Measurements from ENCODE around the gene MEIKIN.
"Not testable (repeated sequence)": the region's sequence is repeated elsewhere in the genome, so short reads cannot be mapped to it uniquely, and the experiment has no call there.

The MEIKIN gene

DNA sequence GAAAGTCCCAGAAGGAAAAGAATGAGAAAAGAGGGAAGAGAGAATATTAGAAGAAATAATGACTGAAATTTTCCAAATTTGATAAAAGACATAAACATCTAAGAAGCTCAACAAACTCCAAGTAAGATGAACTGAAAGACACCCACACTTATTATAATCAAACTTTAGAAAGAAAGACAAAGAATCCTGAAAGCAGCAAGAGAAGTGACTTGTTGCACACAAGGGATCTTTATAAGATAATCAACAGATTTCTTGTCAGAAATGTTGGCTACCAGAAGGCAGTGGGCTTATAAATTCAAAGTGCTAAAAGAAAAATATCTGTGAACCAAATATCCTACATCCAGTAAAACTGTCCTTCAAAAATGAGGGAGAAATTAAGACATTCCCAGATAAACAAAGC, 99.6 kb downstream of the MEIKIN start:
- H3K4me2 ChIP-seq, result no peak overlapping the region
- H3K4me1 ChIP-seq (ENCODE audit: low read depth, poor library complexity, severe bottlenecking), result no peaks in the 10 kb centered on the region
- H2AFZ ChIP-seq (ENCODE audit: low read depth), result no peak overlapping the region
- H3K27me3 ChIP-seq (ENCODE audit: insufficient read depth, low read depth), result no peaks in the 10 kb centered on the region
- no peaks in the 10 kb centered on the region for H3K36me3 ChIP-seq (ENCODE audit: insufficient read depth)
- no peak overlapping the region for H3K27ac ChIP-seq
- no peaks in the 10 kb centered on the region for H4K20me1 ChIP-seq (ENCODE audit: insufficient read depth)
- no peak for TF ChIP-seq CTCF (conservative IDR thresholded peaks at IDR 0.05; ENCODE audit: low read depth, low read length)
- no peaks in the 10 kb centered on the region for H3K79me2 ChIP-seq (ENCODE audit: insufficient read depth, low read depth)
- H3K4me3 ChIP-seq (IDR thresholded peaks at IDR 0.05; ENCODE audit: insufficient read depth, low read depth, low read length), result no peak overlapping the region
- H3K9ac ChIP-seq, result no peak overlapping the region

- not testable (repeated sequence) for H3K79me2 ChIP-seq (ENCODE audit: insufficient read depth, low read depth); H3K27ac ChIP-seq; H2AFZ ChIP-seq (ENCODE audit: low read depth); H3K4me2 ChIP-seq; H3K4me1 ChIP-seq (ENCODE audit: low read depth, poor library complexity, severe bottlenecking); H3K9ac ChIP-seq; H3K4me3 ChIP-seq (IDR thresholded peaks at IDR 0.05; ENCODE audit: insufficient read depth, low read depth, low read length); H3K27me3 ChIP-seq (ENCODE audit: insufficient read depth, low read depth); H3K36me3 ChIP-seq (ENCODE audit: insufficient read depth); H4K20me1 ChIP-seq (ENCODE audit: insufficient read depth)
These were observed 102.5 kb downstream of the MEIKIN start for GRCh38 chr5:131842971-131843370.

GRCh38 chr5:131832702-131833101, 112.8 kb downstream of the MEIKIN start:
- not testable (repeated sequence) for H3K4me3 ChIP-seq (IDR thresholded peaks at IDR 0.05; ENCODE audit: insufficient read depth, low read depth, low read length); H2AFZ ChIP-seq (ENCODE audit: low read depth); H3K36me3 ChIP-seq (ENCODE audit: insufficient read depth); H3K27ac ChIP-seq; H3K27me3 ChIP-seq (ENCODE audit: insufficient read depth, low read depth); H3K79me2 ChIP-seq (ENCODE audit: insufficient read depth, low read depth); H3K9ac ChIP-seq; H4K20me1 ChIP-seq (ENCODE audit: insufficient read depth); H3K4me2 ChIP-seq; H3K4me1 ChIP-seq (ENCODE audit: low read depth, poor library complexity, severe bottlenecking)

- H2AFZ ChIP-seq (ENCODE audit: low read depth), result no peak overlapping the region
- H3K27ac ChIP-seq, result no peak overlapping the region
- H3K79me2 ChIP-seq (ENCODE audit: insufficient read depth, low read depth), result no peaks in the 10 kb centered on the region
- H3K9ac ChIP-seq, result no peak overlapping the region
- no peaks in the 10 kb centered on the region for H3K4me1 ChIP-seq (ENCODE audit: low read depth, poor library complexity, severe bottlenecking)
- no peak for TF ChIP-seq CTCF (conservative IDR thresholded peaks at IDR 0.05; ENCODE audit: low read depth, low read length)
- no peak overlapping the region for H3K4me2 ChIP-seq
- H4K20me1 ChIP-seq (ENCODE audit: insufficient read depth), result no peaks in the 10 kb centered on the region
- H3K36me3 ChIP-seq (ENCODE audit: insufficient read depth), result no peaks in the 10 kb centered on the region
- H3K27me3 ChIP-seq (ENCODE audit: insufficient read depth, low read depth), result no peaks in the 10 kb centered on the region
- H3K4me3 ChIP-seq (IDR thresholded peaks at IDR 0.05; ENCODE audit: insufficient read depth, low read depth, low read length), result no peak overlapping the region
These were observed 120.0 kb downstream of the MEIKIN start for GRCh38 chr5:131825404-131826013.

DNA sequence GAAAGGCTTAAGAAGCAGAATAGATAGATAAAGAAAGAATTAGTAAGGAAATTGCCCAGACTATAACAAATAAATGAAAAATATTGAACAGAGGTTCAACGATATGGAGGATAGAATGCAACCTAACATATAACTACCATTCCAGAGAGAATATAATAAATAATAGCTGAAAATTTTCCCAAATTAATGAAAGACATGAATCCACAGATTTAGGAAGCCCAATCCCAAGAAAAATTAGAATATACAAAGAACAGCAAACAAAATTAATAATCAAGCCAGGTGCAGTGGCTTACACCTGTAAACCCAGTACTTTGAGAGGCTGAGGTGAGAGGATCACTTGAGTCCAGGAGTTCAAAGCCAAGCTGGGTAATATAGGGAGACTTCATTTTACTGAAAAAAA, 120.8 kb downstream of the MEIKIN start:
- Histone ChIP-seq H3K4me2 (no peak overlapping the region), H3K27ac (no peak overlapping the region), H3K4me3 (IDR thresholded peaks at IDR 0.05; ENCODE audit: insufficient read depth, low read depth, low read length) (no peak overlapping the region), H4K20me1 (ENCODE audit: insufficient read depth) (no peaks in the 10 kb centered on the region), H3K36me3 (ENCODE audit: insufficient read depth) (no peaks in the 10 kb centered on the region), H3K27me3 (ENCODE audit: insufficient read depth, low read depth) (no peaks in the 10 kb centered on the region), H2AFZ (ENCODE audit: low read depth) (no peak overlapping the region), H3K9ac (no peak overlapping the region), H3K79me2 (ENCODE audit: insufficient read depth, low read depth) (no peaks in the 10 kb centered on the region), H3K4me1 (ENCODE audit: low read depth, poor library complexity, severe bottlenecking) (no peaks in the 10 kb centered on the region)
- no peak for TF ChIP-seq CTCF (conservative IDR thresholded peaks at IDR 0.05; ENCODE audit: low read depth, low read length)
